Erythroblast (primary cell): ENCODE data around the gene SCN8A.

Source experiments
- DNase-seq, 2 experiments: peaks; one replicate each; lab custom pipeline; 2025; lab: John Stamatoyannopoulos, UW
- GATA1 ChIP-seq: IDR thresholded peaks from 2 replicates; pipeline ENCODE4 v1.6.1; 2011; ENCODE audit warnings: low read depth, mild to moderate bottlenecking, control low read depth, low read length, moderate library complexity
- POLR2A ChIP-seq: IDR thresholded peaks from 2 replicates; pipeline ENCODE4 v1.6.1; 2011; ENCODE audit warnings: mild to moderate bottlenecking, low read length

SCN8A gene

DNA sequence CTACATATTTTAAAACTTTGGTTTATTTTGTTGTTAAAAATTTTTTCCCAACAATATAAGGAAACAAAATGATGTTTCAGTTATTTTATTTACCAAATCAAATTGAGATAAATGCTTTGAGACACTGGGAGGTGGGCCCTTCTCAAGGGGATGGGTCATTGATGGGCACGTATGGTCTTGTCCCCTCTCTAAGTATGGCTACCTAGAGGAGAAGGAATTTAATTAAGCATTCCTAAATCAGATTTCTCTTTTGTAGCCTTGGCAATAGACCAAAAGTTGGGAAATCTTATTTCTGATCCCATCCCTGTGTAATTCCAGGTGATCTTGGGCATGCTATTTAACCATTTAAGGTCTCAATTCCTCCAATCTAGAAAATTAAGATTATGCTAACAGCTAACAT is 79.0 kb downstream of the SCN8A start:
- no peak for DNase-seq

GRCh38 chr12:51672334-51672733 is 81.3 kb downstream of the SCN8A start:
- TF ChIP-seq POLR2A (no peak), GATA1 (no peak)
- no peak for DNase-seq

More for the DNA sequence above, 79.0 kb downstream of the SCN8A start:
- no peak for TF ChIP-seq GATA1

- no peak for DNase-seq
- no peak for TF ChIP-seq GATA1
- TF ChIP-seq POLR2A: no peak
These were observed 84.2 kb downstream of the SCN8A start for GRCh38 chr12:51675071-51675803.

- TF ChIP-seq GATA1 (no peak), POLR2A (no peak)
- DNase-seq: no peak
These were observed 85.8 kb downstream of the SCN8A start for GRCh38 chr12:51676875-51677274.

DNA sequence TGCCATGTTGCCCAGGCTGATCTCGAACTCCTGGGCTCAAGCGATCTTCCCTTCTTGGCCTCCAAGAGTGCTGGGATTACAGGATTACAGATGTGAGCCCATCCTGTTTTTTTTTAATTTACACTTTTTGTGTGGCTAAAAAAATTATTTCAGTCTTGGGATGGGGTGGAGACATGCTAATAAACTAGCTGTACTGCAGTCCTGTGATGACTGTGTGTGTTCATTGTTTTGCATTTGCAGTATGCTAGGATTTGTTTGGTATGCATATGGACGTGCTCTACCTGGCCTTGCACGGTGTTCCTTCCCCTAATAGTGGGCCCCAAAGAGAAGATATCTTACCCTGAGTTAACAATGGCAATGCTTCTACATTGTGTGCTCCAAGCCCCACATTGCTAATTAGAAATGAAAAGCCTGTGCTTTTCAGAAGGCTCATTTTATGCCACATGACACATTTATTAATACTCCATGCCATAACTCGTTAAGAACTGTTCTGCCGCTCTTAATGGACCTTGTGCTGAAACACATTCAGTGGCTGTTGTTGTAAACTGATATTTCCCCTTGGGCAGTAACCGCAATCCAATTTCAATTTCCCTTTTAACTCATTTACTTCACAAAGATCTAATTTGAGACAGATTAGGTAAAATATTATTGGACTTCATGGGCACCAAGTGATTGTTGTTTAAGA is 86.4 kb downstream of the SCN8A start:
- no peak for TF ChIP-seq POLR2A
- no peak for TF ChIP-seq GATA1
- no peak for DNase-seq

DNA sequence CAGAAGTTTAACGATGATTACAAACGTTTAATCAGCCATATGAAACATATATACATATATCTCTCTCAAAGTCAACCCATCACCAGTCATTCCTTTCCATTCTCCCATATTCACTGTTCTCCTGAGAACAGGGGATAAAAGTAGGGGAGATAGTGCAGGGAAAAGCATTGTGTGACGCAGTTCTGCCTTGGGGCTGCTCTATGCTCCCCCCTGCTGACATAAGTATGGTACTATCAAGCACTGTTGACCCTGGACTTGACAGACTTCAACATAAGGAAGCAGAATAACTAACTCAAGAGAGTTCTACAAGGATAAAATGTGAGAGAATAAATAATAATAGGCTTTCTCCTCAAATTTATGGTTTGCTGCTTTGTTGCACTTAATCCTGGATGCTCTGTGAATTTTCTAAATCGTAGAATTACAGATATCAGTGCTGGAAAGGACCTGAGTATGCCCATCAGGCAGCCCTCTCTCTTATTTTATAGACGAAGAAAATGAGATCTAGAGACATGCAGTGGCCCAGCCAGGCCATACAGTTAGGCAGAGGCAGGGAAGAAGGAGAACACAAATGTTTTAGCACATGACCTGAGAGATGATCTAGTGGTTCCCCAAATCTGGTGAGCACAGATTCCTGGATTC is 87.2 kb downstream of the SCN8A start:
- TF ChIP-seq POLR2A (no peak), GATA1 (no peak)
- peak; percentile 21 to 46 for DNase-seq

DNA sequence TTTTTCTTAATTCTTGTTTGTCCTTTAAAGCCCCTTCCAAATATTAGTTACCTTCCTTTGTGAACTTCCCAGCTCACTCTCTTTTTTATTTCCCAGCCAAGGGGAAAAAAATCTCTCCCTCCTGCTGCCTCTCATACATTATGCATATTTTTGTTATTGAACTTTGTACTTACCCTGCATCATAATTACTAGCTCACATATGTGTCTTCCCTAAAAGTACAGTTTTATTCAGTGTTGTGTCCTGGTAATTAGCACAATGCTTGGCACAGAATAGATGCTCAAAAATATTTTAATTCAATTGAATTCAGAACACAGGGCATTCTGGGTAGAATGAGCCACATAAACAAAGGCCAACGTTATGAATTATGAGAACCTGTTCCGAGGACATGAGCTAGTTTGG is 91.9 kb downstream of the SCN8A start:
- no peak for TF ChIP-seq GATA1
- TF ChIP-seq POLR2A: no peak
- no peak for DNase-seq

- no peak for DNase-seq
- no peak for TF ChIP-seq GATA1
- TF ChIP-seq POLR2A: no peak
These were observed 92.8 kb downstream of the SCN8A start for GRCh38 chr12:51683763-51684357.

GRCh38 chr12:51686727-51687126 is 95.7 kb downstream of the SCN8A start:
- TF ChIP-seq POLR2A: no peak
- no peak for TF ChIP-seq GATA1
- no peak for DNase-seq

DNA sequence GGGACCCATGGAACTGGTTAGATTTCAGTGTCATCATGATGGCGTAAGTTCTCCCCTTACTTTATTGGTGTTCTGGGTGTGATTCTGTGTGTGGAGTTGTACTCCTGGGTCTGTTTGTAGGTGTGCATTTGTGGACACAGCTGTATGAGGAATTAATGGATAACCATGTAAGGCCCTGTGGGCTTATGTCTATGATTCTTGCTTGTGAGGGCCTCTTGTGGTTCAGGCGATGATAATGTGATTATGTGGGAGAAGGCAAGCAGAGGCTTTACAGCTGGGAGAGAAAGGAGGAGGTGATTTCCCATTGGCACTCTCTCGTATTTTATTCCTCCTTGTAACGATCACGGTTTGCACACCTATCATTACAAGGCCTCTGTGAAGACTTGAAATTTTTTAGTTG is 96.1 kb downstream of the SCN8A start:
- no peak for DNase-seq
- TF ChIP-seq POLR2A (no peak), GATA1 (no peak)

- no peak for DNase-seq
- no peak for TF ChIP-seq POLR2A
- no peak for TF ChIP-seq GATA1
These were observed 96.6 kb downstream of the SCN8A start for GRCh38 chr12:51687614-51688013.

GRCh38 chr12:51689983-51690382 is 99.0 kb downstream of the SCN8A start:
- TF ChIP-seq GATA1: no peak
- no peak for TF ChIP-seq POLR2A
- DNase-seq: no peak

DNA sequence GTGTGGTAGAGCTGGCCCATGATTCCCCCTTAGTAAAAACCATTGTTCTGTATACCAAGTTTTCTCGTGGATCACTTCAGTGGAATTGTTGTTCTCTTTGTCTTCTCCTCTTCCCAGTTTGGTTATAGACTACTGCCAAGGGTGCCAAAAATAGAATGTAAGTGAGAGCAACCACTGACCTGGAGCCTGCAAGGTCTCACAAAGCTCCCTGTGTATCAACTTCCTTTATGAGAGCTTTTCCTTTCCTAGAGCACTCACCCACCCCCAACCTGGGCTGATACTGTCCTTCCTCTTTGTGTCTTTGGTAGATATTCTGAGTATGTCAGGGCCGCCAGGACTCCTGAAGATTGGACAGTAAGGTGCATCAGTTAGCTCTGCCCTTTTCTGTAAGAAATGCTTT is 101.0 kb downstream of the SCN8A start:
- DNase-seq: no peak
- no peak for TF ChIP-seq POLR2A
- no peak for TF ChIP-seq GATA1

DNA sequence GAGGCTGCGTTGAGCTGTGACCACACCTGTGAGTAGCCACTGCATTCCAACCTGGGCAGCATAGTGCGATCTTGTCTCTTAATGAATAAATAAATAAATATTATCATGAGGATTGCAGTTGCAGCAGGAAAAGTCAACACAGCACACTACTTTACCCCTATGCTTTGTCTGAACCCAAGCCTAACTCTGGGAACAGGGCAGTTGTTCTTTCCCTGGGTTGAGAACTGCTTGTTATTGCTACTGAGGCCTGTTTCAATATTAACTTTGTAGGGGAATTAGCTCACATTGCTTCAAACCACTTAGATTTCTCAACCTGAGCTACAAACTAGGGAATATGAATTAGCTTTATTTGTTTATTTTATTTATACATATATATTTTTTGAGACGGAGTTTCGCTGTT is 102.5 kb downstream of the SCN8A start:
- no peak for DNase-seq
- TF ChIP-seq POLR2A (no peak), GATA1 (no peak)
